SIG-M5 treated with dmso at 0.1 percent for 504 hours (cell line): Measurements from ENCODE around the gene NUP37.
A peak's percentile ranks its signal among the peaks of the same experiment; 100 is the strongest.
"Not testable (repeated sequence)": the region's sequence is repeated elsewhere in the genome, so short reads cannot be mapped to it uniquely, and the experiment has no call there.

Source experiments
- DNase-seq: peaks from one replicate; lab custom pipeline; 2025; ENCODE audit not compliant: unreplicated experiment; lab: John Stamatoyannopoulos, UW

The NUP37 gene

DNA sequence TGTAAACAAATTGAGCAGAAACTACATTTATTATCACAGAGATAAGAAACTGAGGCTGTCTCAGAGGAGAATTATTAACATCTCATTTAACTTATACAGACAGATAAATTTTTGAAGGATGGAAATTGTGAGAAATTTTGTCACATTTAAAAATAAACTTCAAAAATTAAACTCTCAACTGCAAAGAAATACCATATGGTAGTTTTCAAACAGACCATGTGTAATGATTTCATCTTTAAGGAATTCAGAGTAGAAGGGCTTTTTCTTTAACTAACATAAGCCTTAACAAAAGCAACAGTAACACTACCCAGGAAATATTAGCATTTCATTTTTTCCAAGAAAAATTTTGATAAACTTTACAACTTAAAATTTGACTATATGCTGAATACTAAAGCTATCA, 26.6 kb downstream of the NUP37 start:
- no peak for DNase-seq

DNA sequence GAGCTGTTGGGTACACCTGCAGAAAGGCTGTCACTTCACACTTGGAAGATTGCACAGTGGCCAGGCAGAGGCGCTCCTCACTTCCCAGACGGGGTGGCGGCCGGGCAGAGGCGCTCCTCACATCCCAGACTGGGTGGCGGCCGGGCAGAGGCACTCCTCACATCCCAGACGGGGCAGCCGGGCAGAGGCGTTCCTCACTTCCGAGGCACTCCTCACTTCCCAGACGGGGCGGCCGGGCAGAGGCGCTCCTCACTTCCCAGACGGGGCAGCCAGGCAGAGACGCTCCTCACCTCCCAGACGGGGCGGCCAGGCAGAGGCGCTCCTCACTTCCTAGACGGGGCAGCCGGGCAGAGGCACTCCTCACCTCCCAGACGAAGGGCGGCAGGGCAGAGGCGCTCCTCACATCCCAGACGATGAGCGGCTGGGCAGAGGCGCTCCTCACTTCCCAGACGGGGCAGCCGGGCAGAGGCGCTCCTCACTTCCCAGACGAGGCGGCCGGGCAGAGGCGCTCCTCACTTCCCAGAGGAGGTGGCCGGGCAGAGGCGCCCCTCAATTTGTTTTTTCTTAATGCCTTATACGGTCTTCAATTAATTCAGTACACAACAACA, 30.6 kb downstream of the NUP37 start:
- DNase-seq: not testable (repeated sequence)

DNA sequence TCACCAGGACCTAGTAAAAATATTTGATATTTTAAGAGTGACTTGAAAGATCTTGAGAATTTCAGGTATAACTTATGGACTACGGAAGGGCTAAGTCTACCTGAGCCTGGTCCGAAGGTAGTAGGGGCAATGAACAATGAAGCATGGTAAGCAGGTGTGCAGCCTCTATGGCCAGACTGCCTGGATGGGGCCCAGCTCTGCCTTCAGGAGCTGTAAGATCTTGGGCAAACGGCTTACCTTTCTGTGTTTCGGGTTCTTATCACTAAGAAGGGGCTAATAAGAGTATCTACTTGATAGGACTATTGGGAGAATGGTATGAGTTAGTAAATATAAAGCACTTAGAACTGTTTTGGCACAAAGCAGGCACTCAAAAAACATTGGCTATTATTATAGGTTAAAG, 39.1 kb downstream of the NUP37 start:
- no peak for DNase-seq

DNA sequence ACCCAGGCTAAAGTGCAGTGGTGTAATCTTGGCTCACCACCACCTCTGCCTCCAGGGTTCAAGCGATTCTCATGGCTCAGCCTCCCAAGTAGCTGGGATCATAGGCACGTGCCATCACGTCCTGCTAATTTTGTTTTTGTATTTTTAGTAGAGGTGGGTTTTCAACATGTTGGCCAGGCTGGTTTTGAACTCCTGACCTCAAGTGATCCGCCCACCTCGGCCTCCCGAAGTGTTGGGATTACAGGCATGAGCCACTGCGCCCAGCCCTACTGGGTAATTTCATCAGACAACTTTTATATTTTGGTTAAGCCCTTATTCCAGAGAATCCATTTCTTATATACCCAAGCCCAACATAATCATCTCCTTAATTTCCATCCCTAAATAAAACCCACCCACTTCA, 47.8 kb downstream of the NUP37 start:
- DNase-seq: not testable (repeated sequence)

DNA sequence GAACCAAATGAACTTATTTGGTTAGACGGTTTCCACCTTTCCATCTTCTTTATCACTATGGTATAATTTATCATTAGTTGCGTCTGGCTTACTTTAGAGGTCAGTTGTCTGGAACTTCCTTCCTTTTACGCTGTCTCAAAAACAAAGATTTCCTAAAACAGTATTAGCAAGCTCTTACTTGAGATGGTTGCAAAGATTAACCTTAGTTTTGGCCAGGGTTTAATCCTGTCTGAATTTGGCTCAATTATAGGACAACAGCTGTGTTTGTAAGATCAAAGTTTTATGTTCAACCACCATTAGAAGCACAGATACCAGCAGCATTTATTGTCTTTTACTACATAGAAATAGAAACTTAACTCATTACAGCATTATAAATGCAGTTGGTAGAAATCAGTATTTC, 50.2 kb downstream of the NUP37 start:
- no peak for DNase-seq

DNA sequence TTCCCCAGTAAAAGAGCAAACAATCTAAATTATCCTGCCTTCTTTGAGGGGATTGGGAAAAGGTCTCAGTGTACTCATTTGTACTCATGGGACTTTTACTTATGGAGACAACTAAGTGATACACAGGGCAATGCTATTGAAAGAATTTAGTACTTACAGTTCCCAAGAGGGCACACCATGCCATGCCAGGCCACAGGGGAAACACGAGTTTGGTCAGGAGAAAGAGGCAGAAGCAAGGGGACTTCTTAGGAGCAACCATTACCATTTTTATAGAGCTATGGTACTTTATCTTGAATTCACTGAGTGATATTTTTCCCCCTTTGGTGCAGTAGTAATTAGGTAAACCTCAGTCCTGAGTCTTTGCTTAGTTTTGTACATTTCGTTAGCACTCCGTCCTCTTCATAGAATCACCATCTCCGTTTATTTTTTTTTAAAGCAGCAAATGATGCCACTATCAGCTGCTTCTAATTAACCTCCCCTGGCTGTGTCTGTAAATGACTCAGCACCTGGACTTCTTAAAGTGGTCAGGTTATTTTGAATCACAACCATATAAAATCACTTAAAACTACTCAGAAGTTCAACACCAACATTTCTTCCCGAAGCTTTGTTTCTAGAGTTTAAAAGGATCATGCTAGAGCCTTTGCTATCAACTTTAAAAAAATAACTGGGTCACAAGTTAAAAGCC, 52.2 kb downstream of the NUP37 start:
- no peak for DNase-seq

DNA sequence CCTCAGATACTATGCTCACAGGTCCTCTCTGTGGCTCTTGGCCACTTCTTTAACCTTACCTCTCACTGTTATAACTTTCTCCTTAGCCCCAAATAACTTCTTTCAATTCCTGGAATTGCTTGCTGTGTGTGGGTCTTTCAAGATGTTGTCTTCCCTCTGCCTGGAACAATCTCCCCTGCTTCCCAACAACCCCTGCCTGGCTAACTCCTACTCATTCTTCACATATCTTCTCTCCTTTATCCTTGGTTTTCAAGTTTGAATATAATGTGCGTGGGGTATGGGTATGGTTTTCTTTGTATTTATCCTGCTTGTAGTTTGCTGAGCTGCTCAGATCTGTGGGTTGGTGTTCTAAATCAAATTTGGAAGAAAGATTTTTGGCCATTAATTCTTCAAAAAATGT, 55.4 kb downstream of the NUP37 start:
- DNase-seq: no peak

DNA sequence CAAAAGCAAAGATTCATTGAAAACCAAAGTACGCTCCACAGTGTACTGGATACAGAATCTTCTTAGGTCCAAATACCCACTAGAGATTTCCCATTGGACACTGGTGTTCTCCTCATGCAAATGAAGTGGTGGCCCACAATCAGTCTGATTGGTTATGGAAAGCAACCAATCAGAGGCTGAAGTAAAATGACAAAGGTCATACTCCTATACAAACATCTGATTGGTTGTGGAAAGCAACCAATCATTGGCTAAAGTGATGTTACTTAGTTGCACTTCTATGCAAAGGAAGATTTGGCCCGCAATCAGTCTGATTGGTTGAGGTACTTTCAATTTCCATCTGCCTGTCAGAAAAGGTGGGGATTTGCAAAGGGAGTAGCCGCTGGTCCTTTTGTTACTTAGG, 56.8 kb downstream of the NUP37 start:
- DNase-seq: no peak

DNA sequence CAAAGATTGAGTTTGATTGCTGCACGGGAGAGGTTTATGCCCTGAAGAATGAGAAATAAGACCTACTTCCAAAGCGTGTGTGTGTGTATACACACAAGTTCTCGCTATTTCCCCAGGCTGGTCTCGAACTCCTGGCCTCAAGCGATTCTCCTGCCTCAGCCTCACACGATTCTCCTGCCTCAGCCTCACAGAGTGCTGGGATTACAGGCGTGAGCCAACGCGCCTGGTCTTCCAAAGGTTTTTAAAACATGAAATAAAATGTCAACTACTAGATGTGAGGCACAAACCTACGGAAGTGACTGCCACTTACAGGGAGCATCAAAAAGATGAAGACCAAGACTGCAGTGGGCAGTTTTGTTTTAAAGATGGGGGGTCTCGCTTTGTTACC, 57.5 kb downstream of the NUP37 start:
- DNase-seq: no peak

DNA sequence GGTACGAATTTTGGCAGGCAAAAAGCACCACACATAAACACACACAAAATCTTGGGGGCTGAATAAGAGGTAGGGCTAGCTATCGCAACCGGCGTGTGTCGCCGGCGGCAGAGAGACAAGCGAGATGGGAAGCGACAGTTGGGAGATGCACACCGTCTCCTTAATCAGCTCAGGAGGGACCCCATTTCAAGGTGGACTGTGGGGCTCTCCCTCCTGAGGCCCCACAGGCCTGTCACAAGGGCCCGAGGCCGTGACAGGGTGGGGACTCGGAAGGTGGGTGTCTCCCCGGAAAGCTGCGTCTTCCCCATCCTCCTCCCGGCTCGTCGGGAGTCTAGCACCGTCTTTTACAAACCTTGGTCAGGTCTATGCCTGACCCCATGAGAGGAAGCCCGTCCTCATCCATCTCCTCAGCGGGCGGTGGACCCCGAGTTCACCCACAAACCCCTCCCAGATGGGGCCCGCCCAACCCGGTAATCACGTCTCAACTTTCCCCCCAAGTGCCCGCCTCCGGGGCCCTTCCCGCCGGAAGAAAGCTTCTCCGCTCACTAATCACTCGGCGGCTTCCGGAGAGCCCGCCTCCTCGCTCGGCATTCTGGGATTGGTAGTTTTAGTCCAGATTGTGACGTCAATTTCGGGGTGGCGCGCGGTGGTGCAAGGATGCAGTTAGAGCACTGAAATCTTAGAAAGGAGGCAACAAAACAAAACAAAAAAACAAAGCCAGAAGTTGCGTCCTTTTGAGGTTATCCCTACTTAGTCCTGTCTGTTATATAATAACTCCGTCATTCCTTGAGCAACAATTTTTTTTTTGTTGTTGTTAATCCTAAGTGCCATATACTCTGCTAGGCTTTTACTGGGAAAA, 58.1 kb downstream of the NUP37 start, which contains the start of gene WASHC3:
Gene WASHC3, minus strand, starts transcription at position 432 of the 859 bp plus-strand sequence. Its CDS starts 29 bp downstream, at position 403.
- DNase-seq: peak; percentile 96

DNA sequence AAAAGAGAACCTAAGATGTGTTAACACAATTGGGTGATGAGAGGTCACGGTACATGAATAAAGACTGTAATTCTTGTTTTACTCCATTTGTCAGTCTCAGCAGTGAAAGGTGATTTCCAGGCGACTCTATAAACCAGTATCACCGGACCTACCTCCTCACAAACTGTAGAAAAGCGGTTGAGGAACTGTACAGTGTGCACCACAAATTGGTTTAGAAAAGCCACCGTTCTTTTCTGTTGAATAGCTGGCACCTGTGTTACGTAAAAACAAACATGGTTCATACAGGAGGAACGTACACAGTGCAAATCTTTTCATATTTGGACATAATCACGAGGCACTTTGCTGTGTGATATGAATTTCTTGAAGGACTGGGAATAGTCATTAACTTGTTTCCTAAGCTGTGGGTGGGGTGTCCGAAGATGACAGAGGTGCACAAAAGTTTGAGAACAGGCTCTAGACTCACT, 58.8 kb downstream of the NUP37 start:
- DNase-seq: peak; percentile 43

DNA sequence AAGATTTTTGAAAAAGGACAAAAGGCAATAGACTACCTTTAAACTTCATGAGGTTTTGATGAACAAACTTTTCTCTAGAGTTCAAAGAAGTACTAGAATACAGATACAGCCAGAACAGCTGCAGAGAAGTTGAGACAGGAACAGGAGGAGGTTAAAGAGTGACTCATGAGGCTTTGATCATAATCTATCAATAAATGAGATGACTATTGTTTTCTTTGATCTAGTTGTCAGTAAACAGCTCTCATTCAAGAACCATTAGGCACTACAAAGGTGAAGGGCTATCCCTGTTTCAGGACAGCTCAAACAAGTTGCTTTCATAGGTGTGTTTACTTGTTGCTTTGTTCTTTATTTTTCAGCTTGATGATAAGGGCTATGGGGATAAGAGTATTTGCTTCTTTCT, 60.6 kb downstream of the NUP37 start:
- no peak for DNase-seq

DNA sequence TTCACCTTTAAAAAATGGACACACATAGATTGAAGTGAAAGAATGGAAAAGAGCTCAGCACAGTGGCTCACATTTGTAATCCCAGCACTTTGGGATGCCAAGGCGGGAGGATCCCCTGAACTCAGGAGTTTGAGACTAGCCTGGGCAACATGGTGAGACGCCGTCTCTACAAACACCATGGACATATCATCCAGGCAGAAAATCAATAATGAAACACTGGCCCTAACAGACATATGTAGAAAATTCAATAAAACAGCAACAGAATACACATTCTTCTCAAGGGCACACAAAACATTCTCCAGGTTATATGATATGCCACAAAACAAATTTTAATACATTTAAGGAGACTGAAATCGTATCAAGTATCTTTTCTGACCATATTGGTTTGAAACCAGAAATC, 65.6 kb downstream of the NUP37 start:
- no peak for DNase-seq

DNA sequence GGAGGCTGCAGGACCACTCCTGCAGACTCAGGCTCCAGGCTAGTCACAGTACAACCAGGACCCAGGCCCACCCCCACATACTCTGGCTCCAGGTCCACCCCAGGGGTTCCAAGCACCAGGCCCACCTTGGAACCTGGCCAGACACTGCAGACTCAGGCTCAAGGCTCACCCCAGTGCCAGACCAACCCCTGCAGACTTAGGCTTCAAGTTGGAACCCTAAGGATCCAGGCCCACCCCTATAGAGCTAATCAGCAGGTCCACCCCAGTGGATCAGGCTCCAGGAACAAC, 66.9 kb downstream of the NUP37 start:
- no peak for DNase-seq

DNA sequence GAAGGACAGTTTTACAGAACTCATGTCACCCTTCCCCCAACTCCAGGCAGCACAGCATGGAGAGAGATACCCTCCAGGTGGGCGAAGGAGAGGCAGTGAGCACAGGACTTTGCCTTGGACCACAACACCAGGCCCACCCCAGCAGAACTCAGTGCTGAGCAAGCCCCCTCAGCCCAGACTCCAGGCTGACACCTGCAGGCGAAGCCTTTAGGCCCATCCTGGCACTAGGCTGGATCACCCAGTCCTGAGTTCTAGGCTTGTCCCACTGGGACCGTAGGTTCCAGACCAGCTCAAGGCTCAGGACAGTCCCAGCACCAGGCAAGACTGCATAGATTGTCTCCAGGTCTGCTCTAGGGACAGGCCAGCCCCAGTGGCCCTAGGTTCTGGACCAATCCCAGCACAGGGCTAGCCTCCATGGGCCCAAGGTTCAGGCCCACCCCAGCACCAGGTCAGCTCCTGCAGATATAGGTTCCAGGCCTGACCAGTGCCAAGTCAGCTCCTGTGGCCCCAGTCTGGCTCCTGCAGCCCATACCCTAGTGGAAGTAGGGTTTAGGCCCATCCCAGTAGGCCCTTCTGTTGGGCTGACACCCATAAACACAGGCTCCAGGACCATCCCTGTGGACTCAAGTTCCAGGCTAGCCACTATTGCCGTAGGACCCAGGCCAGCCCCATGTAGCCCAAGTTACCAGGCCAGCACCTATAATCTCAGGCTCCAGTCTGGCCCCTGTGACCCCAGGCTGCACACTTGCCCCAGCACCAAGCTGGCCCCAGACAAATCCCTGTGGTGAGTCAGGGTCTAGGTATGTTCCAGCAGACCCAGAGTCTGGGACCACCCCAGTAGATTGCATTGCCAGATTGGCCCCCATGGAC, 67.5 kb downstream of the NUP37 start:
- no peak for DNase-seq

DNA sequence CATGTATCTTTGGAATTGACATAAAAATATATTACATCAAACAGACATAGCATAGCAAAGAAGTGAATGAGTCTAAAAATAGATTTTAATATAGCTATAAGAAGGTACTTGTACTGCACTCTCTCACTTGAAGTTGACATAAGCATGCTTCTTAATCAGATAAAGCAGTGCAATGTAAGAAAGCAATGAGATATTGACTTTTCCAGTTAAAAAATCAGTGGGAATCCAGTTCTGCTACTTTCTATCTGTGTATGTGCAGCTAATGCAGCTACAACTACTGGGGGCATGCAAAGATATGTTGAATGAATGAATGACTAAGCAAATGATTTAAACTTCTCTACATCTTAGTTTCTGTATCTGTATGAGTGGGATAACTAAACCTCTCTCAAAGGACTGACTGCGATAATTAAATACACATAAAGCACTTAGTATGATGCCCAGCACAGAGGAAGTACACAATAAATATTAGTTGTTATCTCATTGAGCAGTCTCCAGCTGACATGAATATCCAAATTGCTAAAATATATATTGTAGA, 68.4 kb downstream of the NUP37 start:
- DNase-seq: peak; percentile 62

DNA sequence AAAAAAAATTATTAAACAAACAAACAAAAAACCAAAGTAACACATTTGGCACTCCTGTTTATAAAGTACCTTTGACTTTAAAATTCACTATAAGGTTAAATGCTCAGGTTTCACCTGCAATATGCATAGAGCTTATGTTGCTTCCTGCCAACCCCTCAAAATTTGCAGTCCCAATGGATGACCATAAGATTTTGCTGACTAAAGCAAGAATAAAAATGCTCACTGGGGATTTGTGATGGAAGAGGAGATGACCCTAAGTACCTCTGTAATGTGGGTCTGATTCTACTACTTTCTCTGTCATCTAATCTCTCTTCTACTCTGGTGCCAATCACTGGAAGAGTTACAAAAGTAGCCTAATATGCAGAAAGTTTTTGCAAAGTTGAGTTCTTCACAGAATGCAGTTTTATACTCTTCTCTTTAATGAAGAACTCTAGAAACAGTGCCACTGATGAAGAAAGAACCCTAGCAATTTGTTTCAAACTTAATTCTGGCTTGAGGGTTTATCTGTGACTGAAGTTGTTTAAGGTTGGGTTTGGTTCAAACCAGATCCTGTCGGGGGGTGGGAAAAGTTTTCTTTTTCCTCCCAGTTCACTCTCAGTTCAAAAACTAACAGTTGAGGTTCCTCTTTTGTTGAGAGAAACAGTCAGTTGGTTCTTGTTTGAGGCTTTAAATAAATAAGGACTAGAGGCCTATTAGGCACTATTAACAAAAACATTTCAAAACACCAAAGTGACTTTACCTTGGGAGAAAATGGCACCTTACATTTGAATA, 69.1 kb downstream of the NUP37 start:
- peak; percentile 62 for DNase-seq

DNA sequence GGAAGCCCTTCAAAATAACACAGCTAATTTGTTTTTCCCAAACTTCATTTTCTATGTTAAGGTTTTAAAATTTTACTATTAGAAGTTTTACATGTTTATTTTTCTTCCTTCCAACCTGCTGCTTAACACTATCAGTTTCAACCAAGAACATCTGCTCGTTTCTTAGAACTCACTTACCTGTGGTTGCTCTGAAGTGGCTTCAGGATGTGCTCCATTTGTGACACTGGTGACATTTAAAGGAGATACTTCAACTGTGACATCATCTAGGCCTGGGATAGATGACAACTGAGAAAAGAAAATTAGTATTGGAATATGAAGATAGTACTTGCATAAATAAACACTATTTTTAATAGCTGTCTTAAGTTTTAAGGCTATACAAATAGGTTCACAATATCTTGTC, 76.0 kb downstream of the NUP37 start:
- no peak for DNase-seq

DNA sequence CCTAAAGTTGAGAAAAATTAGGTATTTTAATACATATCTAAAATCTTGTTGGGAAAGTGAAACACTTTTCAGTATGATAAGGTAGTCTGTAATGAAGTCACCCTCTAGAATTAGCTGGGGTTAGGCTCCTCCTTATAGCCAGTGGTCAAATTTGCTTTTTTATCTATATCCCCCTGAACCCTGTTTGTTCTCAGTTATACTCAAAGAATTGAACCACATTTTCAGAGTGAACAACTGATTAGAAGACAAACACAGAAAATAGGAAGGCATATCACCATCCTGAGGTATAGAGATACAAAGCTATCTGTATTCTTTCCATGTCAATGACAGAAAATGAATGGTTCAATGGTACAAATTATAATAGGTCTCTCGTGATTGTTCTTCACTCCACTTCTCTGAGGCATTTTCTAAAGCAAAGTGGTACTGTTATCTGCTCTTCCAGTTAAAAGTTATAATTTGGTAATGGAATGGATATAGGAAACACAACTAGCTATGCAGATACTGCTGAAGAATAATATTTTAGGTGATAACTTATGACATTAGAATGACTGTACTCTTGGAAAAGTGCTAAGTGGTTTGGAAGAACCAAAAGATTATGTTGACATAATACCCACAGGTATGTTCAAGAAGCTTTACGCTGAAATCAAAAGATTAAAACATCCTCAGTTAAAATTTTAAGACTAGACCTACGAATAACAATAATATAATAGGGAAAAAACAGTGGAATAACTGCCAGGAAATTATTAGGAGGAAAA, 85.7 kb downstream of the NUP37 start:
- DNase-seq: no peak
